GM19324 (cell line): ENCODE data around the gene TK1.

Experiments
- ATAC-seq: cut with Tn5 transposase; IDR thresholded peaks from one replicate; pipeline ENCODE4 v1.9.1; 2021; ENCODE audit warnings: mild to moderate bottlenecking, moderate library complexity; ENCODE audit not compliant: unreplicated experiment, low FRiP score

The TK1 gene

DNA sequence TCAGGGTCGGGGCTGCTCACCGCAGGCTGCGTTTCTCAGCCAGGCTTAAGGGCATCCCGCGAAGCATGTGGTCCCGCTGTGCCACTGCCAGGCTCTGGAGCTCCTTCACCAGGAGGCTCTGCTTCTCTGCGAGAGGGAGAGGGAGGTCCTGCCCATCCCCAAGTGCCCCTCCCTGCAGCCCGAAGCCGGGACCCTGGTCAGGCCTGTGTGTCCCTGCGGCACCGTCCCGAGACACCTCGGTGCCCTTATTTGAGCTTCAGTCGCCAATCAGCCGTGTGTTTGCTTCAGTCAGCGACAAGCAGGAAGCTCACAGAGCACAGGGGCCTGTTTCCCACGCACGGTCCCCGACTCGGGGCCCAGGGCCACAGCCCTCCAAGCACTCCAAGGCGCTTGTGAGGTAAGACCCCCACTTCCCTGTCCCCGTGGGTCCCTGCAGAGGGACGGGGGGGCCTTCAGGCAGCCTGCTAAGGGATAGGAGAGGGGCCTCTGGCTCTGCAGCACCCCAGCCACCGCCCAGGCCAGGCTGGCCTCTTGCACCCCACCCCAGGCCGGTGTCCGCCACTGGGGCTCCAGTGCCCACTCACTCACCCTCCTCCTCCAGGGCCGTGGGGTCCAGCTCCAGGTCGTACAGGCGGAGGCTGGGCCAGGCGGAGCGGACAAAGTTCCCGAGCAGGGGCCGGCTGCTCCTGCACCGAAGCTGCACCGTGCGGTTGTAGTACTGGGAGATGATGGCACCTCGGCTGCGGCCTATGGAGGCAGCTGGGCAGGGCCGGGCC is 61.5 kb downstream of the TK1 start:
- ATAC-seq = no peak

DNA sequence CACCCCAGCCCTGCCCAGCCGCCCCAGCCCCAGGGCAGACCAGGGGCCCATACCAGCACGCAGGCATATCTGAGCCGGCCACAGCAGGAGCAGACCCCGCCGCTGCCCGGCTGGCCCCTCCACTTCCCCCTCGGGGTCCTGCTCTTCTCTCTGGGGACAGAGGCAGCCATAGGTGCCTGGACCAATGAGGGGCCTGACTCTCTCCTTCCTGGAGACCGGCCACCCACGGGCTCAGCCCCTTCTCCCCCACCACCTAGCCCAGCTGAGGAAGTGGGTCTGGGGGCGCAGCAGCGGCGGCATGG is 62.1 kb downstream of the TK1 start:
- ATAC-seq = no peak
